NCI-H1092 treated with DMSO at 0.1 percent for 48 hours (cell line): ENCODE measurements around the gene DIS3L2.
"Not testable (repeated sequence)": the region's sequence is repeated elsewhere in the genome, so short reads cannot be mapped to it uniquely, and the experiment has no call there.

ENCODE experiments used
- DNase-seq: peaks from one replicate; lab custom pipeline; 2025; lab: John Stamatoyannopoulos, UW

The DIS3L2 gene

GRCh38 chr2:232009639-232010274 lies 48.2 kb downstream of the DIS3L2 start:
- DNase-seq: no peak

DNA sequence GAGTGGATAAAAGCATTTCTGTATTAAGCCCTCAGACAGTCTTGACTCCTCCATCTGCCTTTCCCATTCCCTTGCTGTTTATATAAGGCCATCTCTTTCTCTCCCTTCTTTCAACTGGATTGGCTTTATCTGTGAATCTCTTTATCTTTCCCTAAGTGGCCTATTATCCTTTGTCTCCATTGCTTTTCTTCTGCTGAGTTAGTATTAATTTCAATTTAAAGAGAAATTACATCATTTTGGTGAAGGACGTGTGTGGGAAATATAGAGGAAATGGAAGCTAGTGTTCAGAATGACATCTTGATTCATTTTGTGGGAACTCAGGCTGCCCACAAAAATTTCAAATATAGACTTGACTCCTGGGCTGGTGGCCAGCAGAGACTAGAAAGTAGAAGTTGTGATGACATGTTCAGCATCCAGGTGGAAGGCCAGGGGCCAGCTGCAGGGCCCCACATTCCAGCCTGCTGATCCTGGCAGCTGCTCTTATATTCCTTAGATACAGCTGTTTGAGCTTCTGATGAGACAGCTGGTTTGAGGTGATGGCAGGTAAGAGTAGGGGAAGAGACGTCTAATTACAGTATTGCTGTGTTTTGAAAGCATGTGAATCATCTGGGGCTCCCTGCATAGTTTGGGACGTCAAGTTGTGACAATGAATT lies 52.3 kb downstream of the DIS3L2 start:
- no peak for DNase-seq

- no peak for DNase-seq
Measured at GRCh38 chr2:232014681-232015080, 53.2 kb downstream of the DIS3L2 start.

DNA sequence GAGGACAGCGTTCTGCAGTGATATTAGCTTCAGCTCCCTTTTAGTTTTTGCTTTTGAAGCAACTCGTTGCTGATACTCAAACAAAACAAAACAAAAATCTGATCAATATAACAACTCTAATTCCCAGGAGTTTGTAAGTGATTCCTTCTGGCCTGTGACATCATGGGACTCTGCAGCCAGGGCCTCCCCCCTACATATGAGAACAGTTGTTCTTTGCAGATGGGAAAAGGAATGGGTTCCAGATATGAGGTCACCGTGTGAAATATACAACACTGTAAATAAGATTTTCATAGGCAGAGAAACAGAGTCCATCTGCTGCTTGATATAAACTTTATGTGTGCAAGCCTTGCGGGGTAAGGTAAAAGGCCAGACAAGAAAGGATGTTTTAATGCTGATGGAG lies 56.7 kb downstream of the DIS3L2 start:
- DNase-seq: no peak

- no peak for DNase-seq
Measured at GRCh38 chr2:232022718-232023117, 61.2 kb downstream of the DIS3L2 start.

- DNase-seq: no peak
Measured at GRCh38 chr2:232023426-232023825, 61.9 kb downstream of the DIS3L2 start.

- no peak for DNase-seq
Measured at GRCh38 chr2:232024457-232024856, 62.9 kb downstream of the DIS3L2 start.

- no peak for DNase-seq
Measured at GRCh38 chr2:232026910-232027309, 65.4 kb downstream of the DIS3L2 start.

- no peak for DNase-seq
Measured at GRCh38 chr2:232027530-232027929, 66.0 kb downstream of the DIS3L2 start.

GRCh38 chr2:232028071-232028470 lies 66.6 kb downstream of the DIS3L2 start:
- DNase-seq: no peak

DNA sequence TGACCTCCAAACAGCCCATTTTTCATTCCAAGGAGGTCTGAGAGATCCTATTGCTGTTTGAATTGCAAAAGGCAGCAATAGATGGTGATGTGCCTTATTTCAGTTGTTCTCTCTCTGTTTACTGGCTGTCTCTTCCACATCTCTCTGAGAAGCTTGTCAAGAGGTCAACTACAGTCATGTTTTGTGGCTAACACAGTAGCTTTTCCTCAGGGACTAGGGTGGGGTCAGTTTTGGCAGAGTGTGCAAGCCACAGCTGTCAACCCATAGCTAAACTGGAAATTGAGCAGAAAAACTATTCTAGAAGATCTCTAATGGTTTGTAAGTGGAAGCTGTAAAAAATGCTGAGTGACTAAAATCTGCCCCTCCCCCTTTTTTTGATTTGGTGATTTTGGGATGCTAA lies 67.1 kb downstream of the DIS3L2 start:
- DNase-seq: no peak

- no peak for DNase-seq
Measured at GRCh38 chr2:232029346-232029745, 67.8 kb downstream of the DIS3L2 start.

GRCh38 chr2:232030229-232030628 lies 68.7 kb downstream of the DIS3L2 start:
- no peak for DNase-seq

DNA sequence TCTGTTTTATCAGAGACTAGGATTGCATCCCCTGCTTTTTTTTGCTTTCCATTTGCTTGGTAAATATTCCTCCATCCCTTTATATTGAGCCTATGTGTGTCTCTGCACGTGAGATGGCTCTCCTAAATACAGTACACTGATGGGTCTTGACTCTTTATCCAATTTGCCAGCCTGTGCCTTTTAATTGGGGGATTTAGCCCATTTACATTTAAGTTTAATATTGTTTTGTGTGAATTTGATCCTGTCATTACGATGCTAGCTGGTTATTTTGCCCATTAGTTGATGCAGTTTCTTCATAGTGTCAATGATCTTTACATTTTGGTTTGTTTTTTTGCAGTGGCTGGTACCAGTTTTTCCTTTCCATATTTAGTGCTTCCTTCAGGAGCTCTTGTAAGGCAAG lies 73.8 kb downstream of the DIS3L2 start:
- not testable (repeated sequence) for DNase-seq

- not testable (repeated sequence) for DNase-seq
Measured at GRCh38 chr2:232036876-232037275, 75.4 kb downstream of the DIS3L2 start.

- no peak for DNase-seq
Measured at GRCh38 chr2:232038251-232038880, 76.9 kb downstream of the DIS3L2 start.

DNA sequence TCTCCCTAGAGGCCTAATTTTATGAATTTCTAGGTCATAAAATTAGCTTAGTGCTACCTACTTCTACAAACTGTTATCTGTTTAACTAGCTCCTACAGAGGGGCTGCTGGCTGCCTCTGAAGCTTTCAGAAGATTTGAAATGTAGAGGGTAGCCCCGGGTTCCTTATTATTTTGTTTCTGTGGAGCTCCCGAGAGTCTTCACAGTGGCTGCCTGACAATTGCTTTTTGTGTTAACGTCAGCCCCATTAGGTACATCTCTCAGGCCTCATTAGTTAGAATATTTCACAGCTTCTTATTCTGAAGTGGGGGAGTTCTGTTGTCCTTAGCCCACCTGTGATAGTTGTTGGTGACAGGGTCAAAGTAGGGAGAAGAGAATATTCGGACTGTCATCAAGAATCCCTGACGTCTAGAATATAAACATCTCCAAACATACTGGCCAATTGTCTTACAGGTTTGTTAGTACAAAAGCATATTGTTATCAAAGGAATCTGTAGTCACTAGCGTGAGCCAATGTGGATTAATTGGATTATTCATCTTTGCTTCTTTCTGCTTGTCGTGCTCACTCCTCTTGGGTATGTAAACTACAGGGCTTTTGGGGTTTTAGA lies 77.5 kb downstream of the DIS3L2 start:
- no peak for DNase-seq

DNA sequence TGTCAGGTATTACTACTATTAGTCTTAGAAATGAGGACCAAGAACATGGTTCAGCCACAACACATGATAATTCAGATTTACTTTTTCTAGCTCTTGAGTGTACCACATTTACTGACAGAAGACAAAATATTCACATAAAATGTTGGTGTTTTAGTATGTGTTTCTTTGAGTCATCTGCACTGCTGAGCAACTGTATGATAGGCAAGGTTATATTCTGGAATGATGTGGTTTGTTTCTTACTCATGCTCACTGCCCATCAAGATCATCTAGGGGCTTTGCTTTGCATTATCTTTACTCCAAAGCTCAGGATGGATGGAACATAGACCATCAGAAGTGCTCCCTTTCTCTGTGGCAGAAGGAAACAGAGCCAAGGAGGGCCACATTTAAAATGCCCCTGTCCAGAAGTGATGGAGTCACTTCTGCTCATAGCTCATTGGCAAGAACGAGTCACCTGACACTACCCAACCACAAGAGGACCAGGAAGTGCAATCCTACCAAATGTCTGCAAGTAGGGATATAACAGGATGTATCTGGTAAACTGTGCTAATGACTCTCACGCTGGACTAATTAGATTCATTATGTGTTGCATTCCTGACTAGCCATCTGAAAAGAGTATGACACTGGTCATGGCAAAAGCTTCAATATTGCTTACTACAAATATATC lies 81.5 kb downstream of the DIS3L2 start:
- DNase-seq: no peak

GRCh38 chr2:232043966-232044365 lies 82.5 kb downstream of the DIS3L2 start:
- DNase-seq: no peak

DNA sequence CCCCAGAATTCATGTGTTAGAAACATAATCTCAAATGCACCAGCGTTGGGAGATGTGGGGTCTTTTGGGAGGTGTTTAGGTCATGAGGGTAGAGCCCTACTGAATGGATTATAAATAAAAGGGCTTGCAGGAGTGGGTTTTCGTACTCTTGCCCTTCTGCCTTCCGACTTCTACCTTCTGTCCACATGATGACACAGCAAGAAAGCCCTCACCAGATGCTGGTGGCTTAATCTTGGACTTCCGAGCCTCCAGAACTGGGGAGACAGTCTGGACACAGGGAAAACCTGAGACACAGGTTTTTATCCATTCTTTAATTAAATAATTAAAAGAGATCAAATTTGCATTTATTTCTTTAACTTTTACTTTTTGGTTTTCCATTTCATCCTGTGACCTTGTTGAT lies 87.8 kb downstream of the DIS3L2 start:
- DNase-seq: no peak

DNA sequence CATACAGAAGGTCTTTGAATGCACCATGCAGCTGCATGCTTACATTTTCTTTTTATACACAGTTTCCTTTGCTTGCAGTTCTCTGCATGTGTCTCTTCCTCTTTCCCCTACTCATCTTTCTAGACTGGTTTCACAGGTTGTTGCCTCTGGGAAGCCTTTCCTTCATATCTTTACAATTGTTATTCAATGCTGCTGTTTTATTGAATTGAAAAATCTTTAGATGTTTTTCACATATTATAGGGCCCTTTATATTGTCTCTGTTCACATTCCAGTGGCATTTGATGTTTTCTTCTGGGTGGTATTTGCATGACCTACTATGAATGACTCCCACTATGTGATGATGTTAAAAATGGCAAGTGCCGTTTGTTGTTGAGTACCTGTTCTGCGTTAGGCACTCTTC lies 91.1 kb downstream of the DIS3L2 start:
- no peak for DNase-seq

DNA sequence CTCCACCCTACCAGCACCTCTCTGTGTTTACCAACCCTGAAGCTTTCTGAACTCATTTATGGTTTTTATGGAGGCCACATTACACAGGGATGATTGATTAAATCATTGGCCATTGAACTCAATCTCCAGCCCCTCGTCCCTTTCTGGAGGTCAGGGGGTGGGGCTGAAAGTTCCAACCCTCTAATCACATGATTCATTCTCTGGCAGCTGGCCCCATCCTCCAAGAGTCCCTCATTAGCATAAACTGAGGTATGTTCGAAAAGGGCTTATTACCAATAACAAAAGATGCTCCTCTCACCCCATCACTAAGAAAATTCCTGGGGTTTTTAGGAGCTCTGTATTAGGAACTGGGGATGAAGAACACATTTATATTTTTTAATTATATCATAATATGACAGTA lies 92.3 kb downstream of the DIS3L2 start:
- no peak for DNase-seq
